ENCODE data around the gene TRIO.

The TRIO gene

DNA sequence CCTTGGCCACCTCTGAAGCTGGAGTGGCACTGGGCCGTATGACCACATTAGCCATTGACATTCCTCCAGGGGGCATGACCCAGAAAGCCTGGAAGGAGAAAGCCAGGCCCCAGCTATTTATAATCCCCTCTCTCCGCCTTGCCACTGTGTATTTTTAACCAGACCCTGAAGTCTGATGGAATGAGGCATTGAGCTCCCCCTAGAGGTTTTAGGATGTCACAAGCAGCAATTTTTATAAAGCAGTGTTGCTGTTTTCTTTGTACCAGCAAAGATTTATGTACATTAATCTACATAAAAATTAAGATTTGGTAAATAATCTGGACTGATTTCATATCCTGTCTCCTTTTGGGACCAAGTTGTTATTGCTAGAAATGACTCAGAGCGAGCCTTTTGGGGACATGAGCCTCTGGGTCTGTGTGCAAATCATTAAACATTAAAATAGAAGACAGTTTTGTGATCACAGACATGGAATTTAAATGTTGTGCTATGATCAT, 127.1 kb downstream of the TRIO start:
- DNase-seq: no peak

DNA sequence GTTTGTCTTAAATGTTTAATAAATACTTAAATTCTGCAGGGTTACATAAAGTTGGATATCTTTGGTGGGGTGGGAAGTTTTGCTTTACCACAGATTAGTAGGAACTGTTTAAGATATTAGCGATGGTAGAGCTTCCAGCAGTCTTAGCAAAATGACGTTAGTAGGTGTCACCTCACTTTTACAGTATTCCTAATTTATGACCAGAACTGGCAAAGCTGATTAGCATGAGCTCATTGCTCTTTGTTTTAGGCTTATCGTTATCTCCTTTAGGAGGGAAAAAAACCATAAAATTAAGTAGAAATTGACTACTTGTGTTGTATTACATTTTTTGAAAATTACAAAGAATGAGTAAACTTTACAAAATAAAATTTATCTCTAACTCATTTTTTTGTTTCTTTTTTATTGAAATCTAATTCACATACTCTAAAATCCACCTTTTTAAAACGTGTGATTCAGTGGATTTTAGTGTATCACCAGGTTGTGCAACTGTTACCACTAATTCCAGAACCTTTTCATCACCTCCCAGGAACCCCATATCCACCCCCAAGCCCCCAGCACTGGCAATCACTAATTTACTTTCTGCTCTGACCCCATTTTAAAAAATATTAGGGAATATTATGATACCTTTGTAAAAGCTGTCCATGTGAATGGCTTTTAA, 129.5 kb downstream of the TRIO start:
- DNase-seq: no peak

- DNase-seq: no peak
Measured at GRCh38 chr5:14273207-14273767, 130.1 kb downstream of the TRIO start.

DNA sequence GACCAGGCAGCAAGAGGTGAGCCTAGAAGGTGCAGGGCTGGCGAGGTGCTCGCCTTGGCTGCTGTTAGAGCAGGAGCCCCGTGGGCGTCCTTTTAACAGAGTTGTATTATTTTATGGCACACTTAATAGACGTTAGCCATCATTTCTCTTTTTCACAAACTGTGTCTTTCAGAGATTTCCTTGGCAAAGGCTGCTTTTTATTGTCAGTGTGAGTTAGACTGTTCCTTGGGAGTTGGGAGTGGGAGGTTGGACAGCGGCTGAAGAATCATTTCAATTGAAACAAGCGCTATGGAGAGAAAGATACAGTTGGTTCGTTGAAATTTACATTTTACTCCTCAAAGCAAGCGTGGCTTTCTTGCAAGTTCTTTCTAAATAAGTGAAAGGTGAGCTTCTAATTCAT, 133.2 kb downstream of the TRIO start:
- no peak for DNase-seq

- no peak for DNase-seq
Measured at GRCh38 chr5:14277385-14278320, 134.5 kb downstream of the TRIO start.

DNA sequence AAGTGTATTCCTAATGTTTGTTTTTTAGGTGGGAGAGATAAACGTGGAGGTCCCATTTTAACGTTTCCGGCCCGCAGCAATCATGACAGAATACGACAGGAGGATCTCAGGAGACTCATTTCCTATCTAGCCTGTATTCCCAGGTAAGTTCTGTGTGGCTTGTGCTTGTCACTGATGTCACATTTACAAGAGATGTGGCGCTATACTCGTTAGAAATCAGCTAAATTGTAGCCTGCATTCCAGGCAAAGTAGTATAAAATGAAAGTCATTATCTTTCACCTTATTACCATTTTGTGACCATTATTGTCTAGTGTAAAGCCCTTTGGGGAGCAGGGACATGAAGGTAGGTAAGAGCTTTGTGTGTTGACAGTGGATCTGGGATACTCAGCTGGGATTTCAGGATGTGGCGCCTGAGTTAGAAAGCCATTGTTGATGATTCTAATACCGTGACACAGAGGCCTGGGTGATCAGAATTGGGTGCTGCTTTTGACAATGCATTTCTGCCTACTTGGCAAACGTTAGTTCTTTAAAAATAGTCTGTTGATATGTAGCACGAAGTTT, 137.2 kb downstream of the TRIO start:
- no peak for DNase-seq

GRCh38 chr5:14281746-14282181, 138.6 kb downstream of the TRIO start:
- peak; percentile 13 for DNase-seq

- no peak for DNase-seq
Measured at GRCh38 chr5:14283139-14283538, 140.0 kb downstream of the TRIO start.

DNA sequence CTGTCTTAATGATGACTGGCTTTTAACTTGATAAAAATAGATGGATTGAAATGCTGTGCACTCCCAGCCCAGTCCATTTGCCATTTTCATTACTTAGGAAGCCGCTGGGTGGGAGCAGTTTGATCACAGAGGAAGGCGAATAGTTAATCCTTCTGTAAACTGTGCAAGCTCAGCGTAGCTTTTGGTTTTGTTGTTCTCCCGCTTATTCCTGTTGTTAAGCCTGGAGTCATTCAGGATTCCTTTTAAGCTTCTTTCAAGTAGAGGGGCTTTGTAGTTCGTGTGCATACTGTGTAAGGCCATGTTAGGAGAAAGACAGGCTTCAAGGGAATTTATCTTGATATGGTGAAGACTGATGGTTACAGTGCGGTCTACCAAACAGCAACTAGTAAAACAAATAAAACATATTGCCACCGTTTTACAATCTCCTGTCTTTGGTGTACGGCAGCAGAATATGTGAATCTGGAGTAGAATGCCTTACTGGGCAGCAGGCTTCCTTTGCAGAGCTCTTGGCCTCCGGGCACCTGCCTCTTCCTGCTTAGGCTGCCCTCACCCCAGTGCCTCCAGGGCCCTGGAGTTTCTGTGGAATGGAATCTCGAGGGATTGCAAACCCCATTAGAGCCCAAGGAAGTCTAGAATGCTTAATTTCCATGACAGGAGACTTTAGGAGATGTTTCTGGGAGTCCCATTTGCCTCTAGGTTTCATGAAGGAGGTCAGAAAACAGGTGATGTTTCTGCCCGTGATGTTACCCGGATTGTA, 141.4 kb downstream of the TRIO start:
- DNase-seq: no peak

- DNase-seq: no peak
Measured at GRCh38 chr5:14286007-14286406, 142.9 kb downstream of the TRIO start.

GRCh38 chr5:14286574-14287421, 143.7 kb downstream of the TRIO start:
- DNase-seq: no peak

GRCh38 chr5:14292766-14293658, 149.9 kb downstream of the TRIO start:
- DNase-seq: no peak

GRCh38 chr5:14295610-14296009, 152.5 kb downstream of the TRIO start:
- DNase-seq: no peak

- no peak for DNase-seq
Measured at GRCh38 chr5:14296533-14297331, 153.6 kb downstream of the TRIO start.

DNA sequence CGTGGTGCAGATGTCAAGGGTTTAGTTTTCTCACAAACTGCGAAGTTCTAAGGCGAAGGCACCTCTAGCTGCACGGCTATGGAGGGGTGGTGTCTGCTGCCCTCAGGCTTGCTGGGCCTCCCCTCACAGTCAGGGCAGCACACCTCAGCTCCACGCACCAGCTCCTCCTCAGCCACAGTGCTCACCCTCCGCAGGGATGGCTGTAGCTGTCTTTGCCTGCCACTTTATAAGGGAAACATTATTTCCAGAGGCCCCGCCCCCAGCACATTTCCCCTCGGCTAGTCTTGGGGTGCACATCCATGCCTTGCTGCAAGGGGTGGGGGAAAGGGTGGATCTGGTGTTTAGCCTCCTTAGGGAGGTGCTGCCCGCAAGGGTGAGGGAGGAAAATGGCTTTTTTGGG, 154.6 kb downstream of the TRIO start:
- DNase-seq: no peak

DNA sequence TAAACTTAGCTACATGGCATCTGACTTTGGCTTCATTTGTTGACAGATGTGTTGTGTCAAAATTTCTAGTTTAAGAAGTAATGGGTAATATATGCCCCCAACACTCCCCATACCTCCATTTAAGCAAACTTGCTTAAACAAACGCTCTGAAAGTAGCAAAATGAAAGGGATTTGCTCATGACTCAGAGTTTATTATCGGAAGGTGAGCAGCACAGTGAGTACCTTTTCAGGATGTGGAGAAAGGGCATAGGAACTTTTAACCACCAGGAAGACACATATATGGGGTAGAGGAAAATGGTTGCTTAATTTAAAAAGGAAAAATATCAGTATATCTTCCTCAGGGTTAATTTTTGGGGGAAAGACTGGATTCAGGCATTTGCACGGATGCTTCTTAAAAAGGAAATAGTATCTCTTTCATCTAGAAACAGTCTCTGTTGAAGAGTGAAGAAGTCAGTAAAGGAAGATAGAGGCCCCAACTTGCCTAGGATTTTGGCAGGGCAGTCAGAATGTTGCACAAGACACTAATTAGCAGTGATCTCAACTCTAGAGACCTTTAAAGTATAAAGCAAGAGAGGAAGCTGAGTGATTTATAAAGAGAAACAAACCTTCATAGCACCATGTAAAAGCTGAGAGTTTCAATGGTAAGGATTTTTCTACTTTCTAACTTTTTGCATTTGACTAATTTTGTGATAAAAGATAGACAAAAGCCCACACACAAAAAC, 155.1 kb downstream of the TRIO start:
- DNase-seq: no peak

GRCh38 chr5:14299666-14300065, 156.5 kb downstream of the TRIO start:
- no peak for DNase-seq

- no peak for DNase-seq
Measured at GRCh38 chr5:14301186-14301585, 158.0 kb downstream of the TRIO start.

DNA sequence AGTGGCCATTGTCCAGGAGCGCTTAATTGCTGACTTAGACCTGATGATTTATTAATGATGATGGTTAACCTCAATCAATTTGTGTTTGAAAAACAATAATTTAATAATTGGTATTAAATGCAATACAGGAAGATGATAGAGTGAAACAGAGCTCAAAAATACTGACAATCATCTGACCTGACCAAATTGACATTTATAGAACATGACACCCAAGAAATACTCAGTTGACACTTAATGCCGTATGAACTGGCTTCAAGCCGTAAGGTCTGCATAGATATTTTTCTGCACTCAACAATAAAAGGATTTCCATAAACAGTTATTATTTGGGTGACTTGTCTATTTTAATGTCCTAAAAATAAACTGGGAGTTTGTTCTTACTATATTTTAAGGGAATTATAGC, 159.2 kb downstream of the TRIO start:
- DNase-seq: no peak

Data from stimulated activated CD4-positive, alpha-beta T cell treated with anti-CD3 and anti-CD28 coated beads, Interleukin-1b, Interleukin-23, amount 100 ng/mL, for 48 hours (primary cell).